Measurements from ENCODE around the gene ZNF18.
"Not testable (repeated sequence)": the region's sequence is repeated elsewhere in the genome, so short reads cannot be mapped to it uniquely, and the experiment has no call there.

The ZNF18 gene

GRCh38 chr17:11944587-11944986 is 52.7 kb downstream of the ZNF18 start:
- no peak overlapping the region for H3K4me3 ChIP-seq (ENCODE audit: low read depth, low read length)
- peak; percentile 11 for DNase-seq (ENCODE audit: low read depth, low spot score)
- no peak for TF ChIP-seq CTCF (IDR thresholded peaks at IDR 0.05; ENCODE audit: low read depth, low read length)
- in situ Hi-C loops (cut with HindIII; ENCODE audit: low sequenced_read_pairs): no loop called here

GRCh38 chr17:11943759-11944347 is 53.4 kb downstream of the ZNF18 start:
- TF ChIP-seq CTCF (IDR thresholded peaks at IDR 0.05; ENCODE audit: low read depth, low read length): no peak
- no peak overlapping the region for H3K4me3 ChIP-seq (ENCODE audit: low read depth, low read length)
- in situ Hi-C loops (cut with HindIII; ENCODE audit: low sequenced_read_pairs): no loop called here
- DNase-seq (ENCODE audit: low read depth, low spot score): no peak

- in situ Hi-C loops (cut with HindIII; ENCODE audit: low sequenced_read_pairs); DNase-seq (ENCODE audit: low read depth, low spot score); H3K4me3 ChIP-seq (ENCODE audit: low read depth, low read length): not testable (repeated sequence)
Measured at GRCh38 chr17:11943086-11943485, 54.2 kb downstream of the ZNF18 start.

GRCh38 chr17:11940904-11941303 is 56.4 kb downstream of the ZNF18 start:
- DNase-seq (ENCODE audit: low read depth, low spot score): no peak
- H3K4me3 ChIP-seq (ENCODE audit: low read depth, low read length): no peak overlapping the region
- TF ChIP-seq CTCF (IDR thresholded peaks at IDR 0.05; ENCODE audit: low read depth, low read length): no peak
- in situ Hi-C loops (cut with HindIII; ENCODE audit: low sequenced_read_pairs): no loop called here

- peak; percentile 75 for TF ChIP-seq CTCF (IDR thresholded peaks at IDR 0.05; ENCODE audit: low read depth, low read length)
- in situ Hi-C loops (cut with HindIII; ENCODE audit: low sequenced_read_pairs): no loop called here
- no peak overlapping the region for H3K4me3 ChIP-seq (ENCODE audit: low read depth, low read length)
- peak; percentile 46 for DNase-seq (ENCODE audit: low read depth, low spot score)
Measured at GRCh38 chr17:11935734-11936406, 61.4 kb downstream of the ZNF18 start.

- no peak for TF ChIP-seq CTCF (IDR thresholded peaks at IDR 0.05; ENCODE audit: low read depth, low read length)
- DNase-seq (ENCODE audit: low read depth, low spot score): no peak
- in situ Hi-C loops (cut with HindIII; ENCODE audit: low sequenced_read_pairs): no loop called here
- H3K4me3 ChIP-seq (ENCODE audit: low read depth, low read length): no peak overlapping the region
Measured at GRCh38 chr17:11932337-11932898, 64.9 kb downstream of the ZNF18 start.

GRCh38 chr17:11928436-11928835 is 68.8 kb downstream of the ZNF18 start:
- in situ Hi-C loops (cut with HindIII; ENCODE audit: low sequenced_read_pairs): no loop called here
- no peak for TF ChIP-seq CTCF (IDR thresholded peaks at IDR 0.05; ENCODE audit: low read depth, low read length)
- no peak for DNase-seq (ENCODE audit: low read depth, low spot score)
- H3K4me3 ChIP-seq (ENCODE audit: low read depth, low read length): no peak overlapping the region

All from astrocyte of the spinal cord (primary cell).